Esophagus muscularis mucosa (tissue), 4 donors: ENCODE data around the gene C7orf25. TPM values are rescaled to one million over a fixed set of nuclear protein-coding genes. Genes with fewer than 3 reads are reported as not detected.

Experiments used
- DNase-seq: peaks from one replicate; pipeline ENCODE4 v3.0.0-alpha.2; 2017; ENCODE audit errors: extremely low spot score
- H3K27ac ChIP-seq, 4 donors: fragments of 200-600 bp; sonication (generic); replicated peaks in 1 of 4; 1 replicate in 3 of 4; 2 replicates in 1 of 4; pipeline ENCODE4 v1.5.1; 2016 to 2019; ENCODE audit warnings: mild to moderate bottlenecking in 1 of 4
- H3K27me3 ChIP-seq, 4 donors: fragments of 200-600 bp; sonication (generic); one replicate each; pipeline versions ENCODE4 v1.5.1 to v1.6.0; 2016 to 2019
- H3K36me3 ChIP-seq, 4 donors: fragments of 200-600 bp; sonication (generic); one replicate each; pipeline ENCODE4 v1.5.1; 2016 to 2019
- H3K4me1 ChIP-seq, 4 donors: fragments of 200-600 bp; sonication (generic); one replicate each; pipeline ENCODE4 v1.5.1; 2016 to 2019
- H3K4me3 ChIP-seq, 4 donors: fragments of 200-600 bp; sonication (generic); 1 replicate in 2 of 4; 2 replicates in 2 of 4; pipeline ENCODE4 v1.5.1; 2016 to 2019; ENCODE audit warnings: mild to moderate bottlenecking in 4 of 4, moderate library complexity in 1 of 4
- H3K9me3 ChIP-seq, 4 donors: fragments of 200-600 bp; sonication (generic); 1 replicate in 3 of 4; 2 replicates in 1 of 4; pipeline ENCODE4 v1.5.1; 2016 to 2019
- EP300 ChIP-seq: sonication (generic); formaldehyde crosslinking; IDR thresholded peaks from one replicate; pipeline ENCODE4 v1.6.1; 2017; ENCODE audit warnings: antibody characterized with exemption
- POLR2A ChIP-seq: fragments of 450-650 bp; IDR thresholded peaks from one replicate; pipeline ENCODE4 v1.6.1; 2017; ENCODE audit warnings: antibody characterized with exemption, moderate library complexity, mild to moderate bottlenecking, low read depth
- POLR2AphosphoS5 ChIP-seq, 2 donors: sonication (generic); formaldehyde crosslinking; IDR thresholded peaks; one replicate each; pipeline ENCODE4 v1.6.1; 2017; ENCODE audit warnings: antibody characterized with exemption in 2 of 2
- WGBS: methylation state at CpG from one replicate; pipeline ENCODE4 v1.1.5; 2018; 5-methylcytosine and 5-hydroxymethylcytosine counted together
- intact Hi-C: fragments of 100-400 bp; cut with DNase I; formaldehyde crosslinking; loops from one replicate; pipeline ENCODE4 v1.15.1; 2023
- total RNA-seq, 4 donors: library from RNA; depleted of rRNA; stranded (reverse); fragments of >200 nt; gene quantifications; one replicate each; pipeline versions ENCODE4 v1.1.0 to v1.2.1, GENCODE V29; 2016
- TF ChIP-seq, protein P1 (sequence below), 3 experiments: fragments of 200-600 bp in 2 of 3; fragments of 450-650 bp in 1 of 3; sonication (generic) in 2 of 3; IDR thresholded peaks; one replicate each; pipeline ENCODE4 v1.5.1; 2017 to 2019; ENCODE audit warnings: antibody characterized with exemption in 3 of 3, mild to moderate bottlenecking in 2 of 3, moderate library complexity in 1 of 3

The C7orf25 gene
- total RNA-seq, 4 donors from 2014 or later, result 4.6 to 13.0 (median 11.7) TPM

DNA sequence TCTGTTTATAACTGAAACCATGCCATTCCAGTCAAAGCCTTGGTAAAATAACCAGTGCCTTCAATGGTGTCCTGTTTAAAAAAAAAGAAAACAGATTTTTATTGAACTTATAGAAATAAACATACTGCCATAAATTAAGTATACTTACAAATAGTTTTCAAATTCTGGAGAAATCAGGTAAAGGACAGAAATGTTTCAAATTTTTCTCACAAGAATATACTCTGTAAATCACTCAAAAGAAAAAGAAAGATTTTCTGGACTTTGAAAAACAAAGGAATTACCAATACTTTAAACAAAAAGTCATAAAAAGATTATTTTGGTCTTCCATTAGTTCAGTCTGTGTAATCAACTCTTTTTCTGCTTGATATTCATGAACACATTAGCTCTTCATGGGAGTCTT is 44.2 kb upstream of the C7orf25 start:
- Histone ChIP-seq H3K4me1 (no peaks in the 10 kb centered on the region), H3K27me3 (no peaks in the 10 kb centered on the region), H3K9me3 (no peaks in the 10 kb centered on the region), H3K36me3 (no peaks in the 10 kb centered on the region), H3K27ac (no peak overlapping the region), H3K4me3 (no peak overlapping the region)
- DNase-seq, result no peak
- intact Hi-C loops, result no loop called here
- TF ChIP-seq POLR2A, result no peak
- TF ChIP-seq, protein P1, sequence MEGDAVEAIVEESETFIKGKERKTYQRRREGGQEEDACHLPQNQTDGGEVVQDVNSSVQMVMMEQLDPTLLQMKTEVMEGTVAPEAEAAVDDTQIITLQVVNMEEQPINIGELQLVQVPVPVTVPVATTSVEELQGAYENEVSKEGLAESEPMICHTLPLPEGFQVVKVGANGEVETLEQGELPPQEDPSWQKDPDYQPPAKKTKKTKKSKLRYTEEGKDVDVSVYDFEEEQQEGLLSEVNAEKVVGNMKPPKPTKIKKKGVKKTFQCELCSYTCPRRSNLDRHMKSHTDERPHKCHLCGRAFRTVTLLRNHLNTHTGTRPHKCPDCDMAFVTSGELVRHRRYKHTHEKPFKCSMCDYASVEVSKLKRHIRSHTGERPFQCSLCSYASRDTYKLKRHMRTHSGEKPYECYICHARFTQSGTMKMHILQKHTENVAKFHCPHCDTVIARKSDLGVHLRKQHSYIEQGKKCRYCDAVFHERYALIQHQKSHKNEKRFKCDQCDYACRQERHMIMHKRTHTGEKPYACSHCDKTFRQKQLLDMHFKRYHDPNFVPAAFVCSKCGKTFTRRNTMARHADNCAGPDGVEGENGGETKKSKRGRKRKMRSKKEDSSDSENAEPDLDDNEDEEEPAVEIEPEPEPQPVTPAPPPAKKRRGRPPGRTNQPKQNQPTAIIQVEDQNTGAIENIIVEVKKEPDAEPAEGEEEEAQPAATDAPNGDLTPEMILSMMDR (IDR thresholded peaks at IDR 0.05), result no peak
- TF ChIP-seq EP300, result no peak
- no peak for TF ChIP-seq POLR2AphosphoS5 (IDR thresholded peaks at IDR 0.05)

- intact Hi-C loops, result no loop called here
- Histone ChIP-seq H3K36me3 (no peaks in the 10 kb centered on the region), H3K4me3 (no peak overlapping the region), H3K4me1 (no peaks in the 10 kb centered on the region), H3K9me3 (no peaks in the 10 kb centered on the region), H3K27me3 (no peaks in the 10 kb centered on the region), H3K27ac (no peak overlapping the region)
- DNase-seq, result no peak
- TF ChIP-seq POLR2AphosphoS5 (IDR thresholded peaks at IDR 0.05) (no peak), EP300 (no peak), POLR2A (no peak)
- TF ChIP-seq, protein P1 (IDR thresholded peaks at IDR 0.05), result no peak
- 87% methylated on average over 4 of the region's 4 CpGs for WGBS
Observed at GRCh38 chr7:42953994-42954393, 42.1 kb upstream of the C7orf25 start.

- no peak for TF ChIP-seq POLR2AphosphoS5 (IDR thresholded peaks at IDR 0.05)
- TF ChIP-seq EP300, result no peak
- no peak for TF ChIP-seq POLR2A
- TF ChIP-seq, protein P1 (IDR thresholded peaks at IDR 0.05), result no peak
- H3K4me3 ChIP-seq, result no peak overlapping the region
- intact Hi-C loops, result no loop called here
- WGBS, result 71% methylated on average over 4 of the region's 4 CpGs
- H3K36me3 ChIP-seq, result no peaks in the 10 kb centered on the region
- no peaks in the 10 kb centered on the region for H3K4me1 ChIP-seq
- no peaks in the 10 kb centered on the region for H3K9me3 ChIP-seq
- H3K27me3 ChIP-seq, result no peaks in the 10 kb centered on the region
- no peak for DNase-seq
- H3K27ac ChIP-seq, result no peak overlapping the region
Observed at GRCh38 chr7:42952328-42952727, 40.5 kb upstream of the C7orf25 start.

GRCh38 chr7:42950417-42950816 is 38.5 kb upstream of the C7orf25 start:
- Histone ChIP-seq H3K9me3 (no peaks in the 10 kb centered on the region), H3K27ac (no peak overlapping the region), H3K27me3 (no peaks in the 10 kb centered on the region), H3K4me1 (no peaks in the 10 kb centered on the region), H3K4me3 (no peak overlapping the region), H3K36me3 (no peaks in the 10 kb centered on the region)
- intact Hi-C loops, result no loop called here
- DNase-seq, result no peak
- 81% methylated on average over 3 of the region's 3 CpGs for WGBS
- TF ChIP-seq POLR2A (no peak), POLR2AphosphoS5 (IDR thresholded peaks at IDR 0.05) (no peak), EP300 (no peak)
- TF ChIP-seq, protein P1 (IDR thresholded peaks at IDR 0.05), result no peak

GRCh38 chr7:42947521-42947920 is 35.7 kb upstream of the C7orf25 start:
- Histone ChIP-seq H3K9me3 (no peaks in the 10 kb centered on the region), H3K27ac (no peak overlapping the region), H3K27me3 (no peaks in the 10 kb centered on the region), H3K4me3 (no peak overlapping the region), H3K4me1 (no peaks in the 10 kb centered on the region), H3K36me3 (no peaks in the 10 kb centered on the region)
- WGBS, result 73% methylated on average over 2 of the region's 2 CpGs
- intact Hi-C loops, result no loop called here
- TF ChIP-seq, protein P1 (IDR thresholded peaks at IDR 0.05), result no peak
- no peak for TF ChIP-seq POLR2AphosphoS5 (IDR thresholded peaks at IDR 0.05)
- TF ChIP-seq EP300, result no peak
- TF ChIP-seq POLR2A, result no peak
- no peak for DNase-seq
